GM21515 (cell line): ENCODE results near the gene RFX2.
"Not testable (repeated sequence)": the region's sequence is repeated elsewhere in the genome, so short reads cannot be mapped to it uniquely, and the experiment has no call there.

Source experiments
- ATAC-seq: cut with Tn5 transposase; IDR thresholded peaks from one replicate; pipeline ENCODE4 v1.9.1; 2021; ENCODE audit not compliant: unreplicated experiment

The RFX2 gene

GRCh38 chr19:5974721-5975387 is 135.4 kb downstream of the RFX2 start:
- ATAC-seq = no peak

GRCh38 chr19:5973867-5974635 is 136.2 kb downstream of the RFX2 start:
- no peak for ATAC-seq

- ATAC-seq = no peak
These were observed 136.9 kb downstream of the RFX2 start for GRCh38 chr19:5973376-5973775.

GRCh38 chr19:5972355-5972731 is 138.0 kb downstream of the RFX2 start:
- no peak for ATAC-seq

GRCh38 chr19:5971714-5972354 is 138.5 kb downstream of the RFX2 start:
- no peak for ATAC-seq

- ATAC-seq = no peak
These were observed 140.8 kb downstream of the RFX2 start for GRCh38 chr19:5969476-5969875.

GRCh38 chr19:5968431-5969373 is 141.6 kb downstream of the RFX2 start:
- no peak for ATAC-seq

- no peak for ATAC-seq
These were observed 142.3 kb downstream of the RFX2 start for GRCh38 chr19:5967994-5968430.

- ATAC-seq = no peak
These were observed 142.7 kb downstream of the RFX2 start for GRCh38 chr19:5967571-5967970.

- no peak for ATAC-seq
These were observed 143.4 kb downstream of the RFX2 start for GRCh38 chr19:5966941-5967340.

GRCh38 chr19:5966215-5966614 is 144.1 kb downstream of the RFX2 start:
- ATAC-seq = no peak

- no peak for ATAC-seq
These were observed 145.3 kb downstream of the RFX2 start for GRCh38 chr19:5964816-5965565.

- ATAC-seq = no peak
These were observed 146.4 kb downstream of the RFX2 start for GRCh38 chr19:5963855-5964254.

- ATAC-seq = not testable (repeated sequence)
These were observed 147.0 kb downstream of the RFX2 start for GRCh38 chr19:5963259-5963658.

GRCh38 chr19:5961969-5962945 is 148.0 kb downstream of the RFX2 start:
- ATAC-seq = no peak

GRCh38 chr19:5961641-5961968 is 148.7 kb downstream of the RFX2 start:
- not testable (repeated sequence) for ATAC-seq

GRCh38 chr19:5960005-5961001 is 150.0 kb downstream of the RFX2 start:
- no peak for ATAC-seq
